GM11168 (cell line): Measurements from ENCODE around the gene SH3RF1.

Source experiments
- in situ Hi-C: fragments of 300-500 bp; cut with MboI; formaldehyde crosslinking; loops from one replicate; pipeline ENCODE4 v1.12.0; 2022; ENCODE audit warnings: low sequenced_read_pairs; ENCODE audit not compliant: unreplicated experiment

SH3RF1 gene

DNA sequence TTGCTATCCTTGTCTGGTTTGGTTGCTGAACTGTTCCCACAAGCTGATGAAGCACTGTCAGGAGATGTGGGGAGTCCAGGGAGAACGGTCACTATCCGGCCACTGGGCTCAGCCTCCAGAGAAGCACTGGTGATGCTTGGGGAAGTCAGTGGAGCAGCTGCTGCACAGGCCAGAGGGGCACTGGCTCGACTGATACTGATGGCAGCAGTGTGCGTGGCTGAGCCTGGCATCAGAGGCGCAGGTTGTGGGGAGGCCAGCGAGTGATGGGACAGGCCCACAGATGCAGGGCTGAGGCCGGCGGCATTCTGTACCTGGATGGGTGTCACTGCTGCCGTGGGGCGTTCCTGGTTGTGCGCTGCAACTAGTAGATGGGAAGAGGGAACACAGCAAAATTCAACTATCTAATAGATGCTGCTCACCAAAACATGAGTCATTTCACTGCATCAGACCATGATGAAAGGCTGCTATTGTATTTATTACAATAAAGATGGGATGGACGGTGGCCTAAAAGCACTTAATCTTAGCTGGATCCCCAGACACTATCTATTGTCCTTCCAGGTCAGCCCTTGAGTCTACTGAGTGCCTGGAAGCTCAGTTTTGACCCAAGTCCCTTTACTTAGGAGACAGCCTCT lies 154.4 kb downstream of the SH3RF1 start:
- in situ Hi-C loops: no loop called here

DNA sequence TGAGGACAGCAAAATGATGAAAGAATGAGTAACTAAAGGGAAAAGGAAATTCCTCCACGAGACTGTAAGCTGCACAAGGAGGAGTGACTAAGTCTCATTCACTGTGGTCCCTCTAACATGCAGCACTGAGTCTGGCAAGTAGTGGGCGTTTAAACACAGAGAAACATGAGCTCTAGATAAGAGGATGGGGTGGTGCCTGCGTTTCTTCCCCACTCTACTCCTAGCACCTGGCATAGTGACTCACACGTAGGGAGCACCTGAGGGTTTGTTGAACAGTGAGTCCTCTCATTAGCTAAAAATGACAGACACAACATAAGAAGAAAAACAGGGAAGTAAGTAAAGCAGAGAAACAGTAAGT lies 154.9 kb downstream of the SH3RF1 start:
- in situ Hi-C loops: no loop called here

DNA sequence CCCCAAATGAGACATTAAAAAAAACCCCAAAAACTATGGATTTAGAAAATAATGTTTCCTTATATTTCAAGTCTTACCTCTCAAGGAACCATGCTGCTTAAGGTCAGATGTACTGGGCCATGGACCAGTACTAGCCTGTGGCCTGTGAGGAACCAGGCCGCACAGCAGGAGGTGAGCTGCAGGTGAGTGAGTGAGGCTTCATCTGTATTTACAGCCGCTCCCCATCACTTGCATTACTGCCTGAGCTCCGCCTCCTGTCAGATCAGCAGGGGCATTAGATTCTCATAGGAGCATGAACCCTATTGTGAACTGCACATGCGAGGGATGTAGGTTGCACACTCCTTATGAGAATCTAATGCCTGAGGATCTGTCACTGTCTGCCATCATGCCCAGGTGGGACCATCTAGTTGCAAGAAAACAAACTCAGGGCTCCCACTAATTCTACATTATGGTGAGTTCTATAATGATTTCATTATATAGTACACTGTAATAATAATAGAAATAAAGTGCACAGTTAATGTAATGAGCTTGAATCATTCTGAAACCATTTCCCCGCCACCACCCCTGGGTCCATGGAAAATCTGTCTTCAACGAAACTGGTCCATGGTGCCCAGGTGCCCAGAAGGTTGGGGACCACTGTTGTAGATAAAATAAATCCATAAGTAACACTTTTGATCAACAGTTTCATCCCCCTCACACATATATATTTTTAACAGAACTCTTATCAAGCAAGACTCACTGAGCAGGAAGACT lies 155.4 kb downstream of the SH3RF1 start:
- in situ Hi-C loops: no loop called here

DNA sequence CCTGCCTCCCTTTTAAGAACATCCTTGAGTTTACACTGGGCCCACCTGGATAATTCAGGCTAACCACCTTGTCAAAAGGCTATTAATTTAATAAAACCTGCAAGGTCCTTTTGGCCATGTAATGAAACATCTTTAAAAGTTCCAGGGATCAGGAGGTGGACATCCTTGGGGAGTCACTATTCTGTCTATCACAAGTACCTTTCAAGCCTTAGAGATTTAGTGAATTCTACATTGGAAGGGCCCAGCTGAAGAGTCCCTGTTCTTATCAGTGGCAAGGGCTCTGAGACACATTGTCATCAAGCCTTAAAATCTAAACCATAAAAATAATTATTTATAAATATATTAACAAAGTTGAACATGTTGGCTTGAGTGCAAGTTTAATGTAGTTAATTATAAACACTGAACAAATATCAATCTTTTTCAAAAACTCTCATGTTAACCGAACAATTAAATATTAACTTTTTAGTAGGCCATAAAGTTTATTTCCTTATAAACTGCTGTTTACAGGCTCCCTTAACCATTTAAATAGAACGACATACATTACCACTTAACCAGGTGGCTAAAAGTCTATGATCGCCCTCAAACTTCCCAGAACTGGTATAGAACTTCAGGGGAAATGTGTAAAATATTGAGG lies 156.3 kb downstream of the SH3RF1 start:
- in situ Hi-C loops: no loop called here

DNA sequence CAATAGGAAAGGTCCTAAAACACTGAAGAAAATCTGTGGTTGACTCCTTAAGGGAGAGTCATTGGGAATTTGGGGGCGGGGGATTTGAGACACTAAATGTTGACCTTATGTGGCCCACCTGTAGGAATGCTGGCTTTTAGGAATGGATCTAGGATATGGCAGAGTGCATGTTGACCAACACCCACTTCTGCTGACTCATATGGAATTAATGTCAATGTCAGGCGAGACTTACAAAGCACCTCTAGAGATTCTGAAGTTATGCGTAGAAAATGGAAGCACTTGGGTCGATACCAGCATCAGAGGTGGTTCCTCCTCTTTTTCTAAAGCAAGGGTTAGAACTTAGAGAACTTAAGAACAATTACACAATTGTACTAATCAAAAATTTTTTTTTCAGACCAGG lies 160.1 kb downstream of the SH3RF1 start:
- in situ Hi-C loops: no loop called here

GRCh38 chr4:169109035-169109675 lies 161.6 kb downstream of the SH3RF1 start:
- in situ Hi-C loops: no loop called here

- in situ Hi-C loops: no loop called here
Measured at GRCh38 chr4:169108303-169108702, 162.5 kb downstream of the SH3RF1 start.

DNA sequence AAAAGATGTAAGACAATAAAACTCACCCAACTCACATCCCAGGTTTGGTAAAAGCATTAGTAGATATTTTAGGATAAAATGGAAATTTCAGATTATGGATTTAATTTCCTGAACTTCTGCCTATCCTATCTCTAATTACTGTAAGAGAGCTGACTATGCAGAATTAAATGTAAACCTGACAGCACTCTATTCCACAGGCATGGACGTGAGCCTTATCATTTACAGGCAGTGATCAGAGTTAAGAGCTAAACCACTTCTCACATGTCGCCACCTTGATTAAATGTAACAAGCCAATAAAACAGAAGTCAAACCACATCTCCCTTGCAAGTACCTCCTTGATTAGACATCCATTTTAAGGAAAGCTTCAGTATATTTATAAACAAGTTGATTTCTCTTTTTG lies 163.2 kb downstream of the SH3RF1 start:
- in situ Hi-C loops: no loop called here

DNA sequence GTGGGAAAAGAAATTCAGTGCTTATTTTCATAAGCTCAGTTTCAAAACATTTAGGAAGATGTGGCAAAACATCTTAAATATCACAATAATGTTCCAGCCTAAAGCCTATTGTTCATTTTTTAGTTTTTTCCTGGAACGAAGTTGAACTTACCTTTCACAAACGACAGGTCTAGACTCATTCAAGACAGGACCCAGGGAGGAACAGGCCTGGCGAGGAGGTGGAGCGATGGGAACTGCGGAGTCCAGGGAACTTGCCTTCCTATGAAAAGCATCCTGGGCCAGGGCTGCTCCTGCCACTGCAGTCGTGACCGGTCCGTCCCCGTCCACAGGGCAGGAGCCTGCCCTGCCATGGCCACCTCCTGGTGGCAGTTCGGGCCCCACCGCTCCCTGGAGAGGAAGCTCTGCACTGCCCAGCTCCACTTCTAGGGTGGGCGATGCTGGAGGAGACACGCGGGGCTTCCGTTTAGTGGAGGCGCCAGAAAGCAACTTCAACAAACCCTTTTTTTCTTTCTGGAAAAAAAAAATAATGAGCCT lies 164.0 kb downstream of the SH3RF1 start:
- in situ Hi-C loops: no loop called here

GRCh38 chr4:169105620-169106019 lies 165.1 kb downstream of the SH3RF1 start:
- in situ Hi-C loops: no loop called here

DNA sequence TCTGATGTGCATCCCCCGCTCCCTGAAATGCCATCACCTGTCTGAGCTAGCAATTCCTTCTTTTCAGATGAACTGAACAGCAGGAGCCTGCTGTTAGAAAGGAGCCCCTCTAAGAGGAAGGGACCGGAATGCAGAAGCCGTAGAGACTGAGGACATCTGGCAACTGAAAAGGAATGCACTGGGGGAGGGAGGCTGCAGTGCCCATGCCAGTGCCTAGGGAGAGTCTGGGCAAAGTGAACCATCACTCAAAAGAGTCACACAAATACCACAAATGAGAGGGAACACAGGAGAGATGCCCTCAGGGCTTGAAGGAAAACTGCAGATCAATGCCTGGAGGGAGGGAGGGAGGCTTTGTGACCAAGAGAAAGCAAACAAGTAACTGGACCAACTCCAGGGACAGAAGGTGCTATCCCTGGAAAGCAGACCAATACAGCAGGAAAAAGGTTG lies 166.8 kb downstream of the SH3RF1 start:
- in situ Hi-C loops: no loop called here

DNA sequence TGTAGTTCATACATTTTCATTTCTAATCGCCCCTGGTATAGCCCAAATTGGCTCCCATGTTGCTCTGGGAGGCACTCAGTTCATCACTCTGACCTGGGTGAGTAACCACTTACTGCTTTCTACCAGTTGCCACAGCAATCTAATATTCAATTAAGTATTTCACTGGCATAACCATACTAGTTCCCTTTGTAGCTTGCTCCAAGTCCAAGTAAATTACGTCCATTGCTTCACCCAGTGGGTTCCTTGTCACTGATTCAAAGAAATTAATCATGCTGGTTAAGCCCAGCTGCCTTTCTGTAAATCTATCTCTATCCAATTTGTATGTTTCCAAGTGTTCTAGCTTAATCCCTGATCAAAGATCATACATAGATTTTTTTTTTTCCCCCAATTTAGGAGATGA lies 168.7 kb downstream of the SH3RF1 start:
- in situ Hi-C loops: no loop called here

DNA sequence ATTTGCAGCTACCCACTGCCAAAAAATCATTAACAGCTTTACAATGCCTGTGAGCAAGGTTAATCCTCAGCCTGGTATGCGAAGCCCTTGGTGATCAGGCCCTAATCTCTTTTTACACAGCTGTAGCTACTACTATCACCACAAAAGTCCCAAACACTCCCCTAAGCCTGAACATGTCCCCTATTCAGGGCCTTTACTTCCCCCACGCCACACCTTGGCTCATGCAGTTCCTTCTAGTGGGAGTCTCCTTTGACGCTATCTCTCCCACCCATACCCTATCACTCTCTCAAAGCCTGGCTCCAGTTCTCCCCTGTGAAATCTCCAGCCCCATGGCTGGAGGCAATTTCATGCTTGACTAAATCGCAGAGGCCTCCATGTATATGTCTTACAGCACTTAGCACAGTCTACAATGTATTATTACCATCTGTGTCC lies 170.1 kb downstream of the SH3RF1 start:
- in situ Hi-C loops: no loop called here

GRCh38 chr4:169099771-169100180 lies 171.0 kb downstream of the SH3RF1 start:
- in situ Hi-C loops: no loop called here

- in situ Hi-C loops: no loop called here
Measured at GRCh38 chr4:169098969-169099690, 171.6 kb downstream of the SH3RF1 start.

- in situ Hi-C loops: no loop called here
Measured at GRCh38 chr4:169098532-169098931, 172.2 kb downstream of the SH3RF1 start.

DNA sequence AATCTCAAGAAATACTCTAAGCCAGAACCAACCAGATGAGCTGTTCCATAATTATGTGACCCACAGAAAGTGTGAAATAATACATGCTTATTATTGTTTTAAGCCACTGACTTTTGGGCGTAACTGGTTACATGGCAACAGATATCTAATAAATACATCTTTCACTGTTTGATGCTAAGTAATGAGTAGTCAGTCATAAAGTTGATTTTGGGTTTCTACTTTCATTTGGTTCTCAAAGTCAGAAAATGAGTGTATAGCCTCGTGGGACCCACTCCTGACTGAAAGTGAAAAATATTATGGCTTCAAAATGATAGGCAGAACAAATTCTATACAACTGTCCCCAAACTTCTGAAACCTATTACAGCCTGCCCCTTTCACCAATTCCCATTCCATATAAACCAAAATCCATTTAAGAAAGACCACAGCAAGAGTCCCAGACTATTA lies 172.7 kb downstream of the SH3RF1 start:
- in situ Hi-C loops: no loop called here

DNA sequence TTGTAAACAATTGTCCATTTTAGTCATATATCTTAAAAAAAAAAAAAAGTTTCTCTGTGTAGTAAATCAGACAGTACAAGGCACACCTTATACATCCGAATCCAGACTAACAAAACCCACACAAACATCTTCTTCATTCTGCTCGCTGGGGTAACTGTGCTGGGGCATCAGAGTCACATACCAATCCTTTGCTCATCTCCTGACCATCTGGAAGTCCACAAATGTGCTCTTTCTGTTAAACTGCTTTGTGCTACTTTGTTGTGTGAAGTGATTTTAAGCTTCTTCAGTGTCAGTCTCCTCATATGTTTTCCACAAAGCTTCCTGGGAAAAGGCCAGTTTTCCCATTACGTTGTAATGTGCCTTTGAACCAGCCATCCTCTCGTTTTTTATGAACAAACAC lies 174.5 kb downstream of the SH3RF1 start:
- in situ Hi-C loops: no loop called here

DNA sequence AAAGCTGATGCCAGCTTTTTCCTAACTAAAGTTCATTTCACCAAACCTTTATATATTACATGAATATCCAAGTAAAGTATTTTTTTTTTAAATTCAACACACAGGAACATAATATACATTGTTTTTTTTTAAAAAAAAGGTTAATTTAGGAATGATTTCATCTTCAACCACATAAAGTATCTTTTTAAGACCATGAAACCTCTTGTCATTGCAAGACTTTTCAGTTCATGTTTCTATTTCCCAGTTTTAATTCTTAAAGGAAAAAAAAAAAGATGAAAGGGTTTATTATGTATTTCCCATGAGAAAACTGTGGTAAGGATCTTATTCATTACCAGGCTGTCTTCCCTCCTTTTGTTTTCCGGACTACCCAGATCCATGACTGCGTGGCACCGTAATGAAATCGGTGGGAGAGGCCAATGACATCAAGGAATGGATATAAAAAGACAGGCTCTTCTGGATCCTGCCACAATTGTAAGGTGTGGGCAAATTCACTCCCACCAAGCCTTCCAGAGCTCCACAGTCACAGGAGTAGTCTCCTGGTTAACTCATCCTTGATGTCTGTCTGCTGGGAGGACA lies 176.0 kb downstream of the SH3RF1 start:
- in situ Hi-C loops: no loop called here
